ENCODE results near the gene LKAAEAR1. TPM values are rescaled to one million over a fixed set of nuclear protein-coding genes. Genes with fewer than 3 reads are reported as not detected.

Gene LKAAEAR1
- polyA plus RNA-seq, 1 donor (not counting 4 experiments of a cell fraction or from before 2014, with no cell fraction given), result not detected

- Histone ChIP-seq H4K20me1 (ENCODE audit: control insufficient read depth, extremely low read depth, insufficient read depth, low read length) (no peaks in the 10 kb centered on the region), H3K4me2 (ENCODE audit: control insufficient read depth, extremely low read depth, insufficient read depth, low read depth, low read length) (no peak overlapping the region), H2AFZ (ENCODE audit: control insufficient read depth, low read length) (no peak overlapping the region), H3K27me3 (ENCODE audit: control insufficient read depth, extremely low read depth, insufficient read depth, low read length) (no peaks in the 10 kb centered on the region), H3K4me3 (ENCODE audit: control insufficient read depth in 2 of 3, extremely low read depth in 1 of 3, insufficient read depth in 2 of 3, low read depth in 1 of 3, low read length in 3 of 3) (no peak overlapping the region), H3K9ac (ENCODE audit: control insufficient read depth, extremely low read depth, insufficient read depth, low read length) (no peak overlapping the region), H3K9me3 (ENCODE audit: control insufficient read depth, low read depth, low read length) (no peaks in the 10 kb centered on the region), H3K79me2 (ENCODE audit: control insufficient read depth, insufficient read depth, low read length) (no peaks in the 10 kb centered on the region), H3K9me1 (ENCODE audit: control insufficient read depth, extremely low read depth, insufficient read depth, low read length) (no peaks in the 10 kb centered on the region), H3K36me3 (ENCODE audit: control insufficient read depth in 2 of 2, extremely low read depth in 1 of 2, insufficient read depth in 2 of 2, low read length in 2 of 2) (no peaks in the 10 kb centered on the region), H3K27ac (ENCODE audit: control insufficient read depth, insufficient read depth, low read length) (no peak overlapping the region), H3K4me1 (ENCODE audit: control insufficient read depth, extremely low read depth, insufficient read depth, low read length) (no peaks in the 10 kb centered on the region)
- dilution Hi-C loops (cut with MboI; ENCODE audit: extremely low pct_ligation_motif_present, low sequenced_read_pairs), result no loop called here
- no peak for DNase-seq (ENCODE audit: low read depth, low spot score)
- TF ChIP-seq, protein P1, sequence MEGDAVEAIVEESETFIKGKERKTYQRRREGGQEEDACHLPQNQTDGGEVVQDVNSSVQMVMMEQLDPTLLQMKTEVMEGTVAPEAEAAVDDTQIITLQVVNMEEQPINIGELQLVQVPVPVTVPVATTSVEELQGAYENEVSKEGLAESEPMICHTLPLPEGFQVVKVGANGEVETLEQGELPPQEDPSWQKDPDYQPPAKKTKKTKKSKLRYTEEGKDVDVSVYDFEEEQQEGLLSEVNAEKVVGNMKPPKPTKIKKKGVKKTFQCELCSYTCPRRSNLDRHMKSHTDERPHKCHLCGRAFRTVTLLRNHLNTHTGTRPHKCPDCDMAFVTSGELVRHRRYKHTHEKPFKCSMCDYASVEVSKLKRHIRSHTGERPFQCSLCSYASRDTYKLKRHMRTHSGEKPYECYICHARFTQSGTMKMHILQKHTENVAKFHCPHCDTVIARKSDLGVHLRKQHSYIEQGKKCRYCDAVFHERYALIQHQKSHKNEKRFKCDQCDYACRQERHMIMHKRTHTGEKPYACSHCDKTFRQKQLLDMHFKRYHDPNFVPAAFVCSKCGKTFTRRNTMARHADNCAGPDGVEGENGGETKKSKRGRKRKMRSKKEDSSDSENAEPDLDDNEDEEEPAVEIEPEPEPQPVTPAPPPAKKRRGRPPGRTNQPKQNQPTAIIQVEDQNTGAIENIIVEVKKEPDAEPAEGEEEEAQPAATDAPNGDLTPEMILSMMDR (optimal IDR thresholded peaks at IDR 0.05 in 1 of 3, IDR thresholded peaks at IDR 0.05 in 1 of 3, conservative IDR thresholded peaks at IDR 0.05 in 1 of 3; ENCODE audit: extremely low read depth in 1 of 3, insufficient read depth in 2 of 3, low read length in 3 of 3), result no peak
- TF ChIP-seq EZH2 (IDR thresholded peaks at IDR 0.05; ENCODE audit: low read length), result no peak
- FAIRE-seq, result no peak
Measured at GRCh38 chr20:64110411-64111068, 26.3 kb upstream of the LKAAEAR1 start.

DNA sequence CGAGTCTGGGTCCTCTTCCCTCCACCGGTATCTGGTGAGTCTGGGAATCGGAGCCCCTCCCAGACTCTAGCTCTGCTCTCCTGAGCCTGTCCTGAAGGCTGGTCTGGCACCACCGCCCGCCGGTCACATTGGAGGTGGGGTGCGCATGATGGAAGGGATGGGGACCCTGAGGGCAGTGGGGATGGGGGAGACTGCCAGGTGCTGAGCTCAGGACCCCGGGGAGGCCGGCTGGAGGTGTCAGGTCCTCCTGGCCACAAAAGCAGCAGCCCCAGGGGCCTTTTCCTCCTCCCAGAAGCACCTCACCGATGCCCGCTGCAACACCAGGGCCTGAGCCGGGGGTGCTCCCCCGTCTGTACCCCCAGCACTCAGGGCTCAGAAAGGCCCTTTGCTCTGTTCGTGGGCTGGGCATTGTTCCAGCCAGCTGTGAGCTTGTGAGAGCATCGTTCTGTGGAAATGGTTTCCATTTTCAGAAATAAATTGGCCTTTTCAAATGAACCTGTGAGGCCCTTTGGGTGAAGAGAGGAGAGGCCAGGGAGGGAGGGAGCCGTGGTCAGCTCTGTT, 25.7 kb upstream of the LKAAEAR1 start:
- no peak for TF ChIP-seq EZH2 (IDR thresholded peaks at IDR 0.05; ENCODE audit: low read length)
- TF ChIP-seq, protein P1 (optimal IDR thresholded peaks at IDR 0.05 in 1 of 3, IDR thresholded peaks at IDR 0.05 in 1 of 3, conservative IDR thresholded peaks at IDR 0.05 in 1 of 3; ENCODE audit: extremely low read depth in 1 of 3, insufficient read depth in 2 of 3, low read length in 3 of 3), result no peak
- no peaks in the 10 kb centered on the region for H3K9me3 ChIP-seq (ENCODE audit: control insufficient read depth, low read depth, low read length)
- FAIRE-seq, result no peak
- no peak overlapping the region for H3K4me2 ChIP-seq (ENCODE audit: control insufficient read depth, extremely low read depth, insufficient read depth, low read depth, low read length)
- no peak overlapping the region for H3K4me3 ChIP-seq (ENCODE audit: control insufficient read depth in 2 of 3, extremely low read depth in 1 of 3, insufficient read depth in 2 of 3, low read depth in 1 of 3, low read length in 3 of 3)
- no peaks in the 10 kb centered on the region for H3K27me3 ChIP-seq (ENCODE audit: control insufficient read depth, extremely low read depth, insufficient read depth, low read length)
- dilution Hi-C loops (cut with MboI; ENCODE audit: extremely low pct_ligation_motif_present, low sequenced_read_pairs), result no loop called here
- H4K20me1 ChIP-seq (ENCODE audit: control insufficient read depth, extremely low read depth, insufficient read depth, low read length), result no peaks in the 10 kb centered on the region
- H3K27ac ChIP-seq (ENCODE audit: control insufficient read depth, insufficient read depth, low read length), result no peak overlapping the region
- no peaks in the 10 kb centered on the region for H3K4me1 ChIP-seq (ENCODE audit: control insufficient read depth, extremely low read depth, insufficient read depth, low read length)
- no peak for DNase-seq (ENCODE audit: low read depth, low spot score)
- H2AFZ ChIP-seq (ENCODE audit: control insufficient read depth, low read length), result no peak overlapping the region
- H3K36me3 ChIP-seq (ENCODE audit: control insufficient read depth in 2 of 2, extremely low read depth in 1 of 2, insufficient read depth in 2 of 2, low read length in 2 of 2), result no peaks in the 10 kb centered on the region
- no peaks in the 10 kb centered on the region for H3K79me2 ChIP-seq (ENCODE audit: control insufficient read depth, insufficient read depth, low read length)
- no peak overlapping the region for H3K9ac ChIP-seq (ENCODE audit: control insufficient read depth, extremely low read depth, insufficient read depth, low read length)
- no peaks in the 10 kb centered on the region for H3K9me1 ChIP-seq (ENCODE audit: control insufficient read depth, extremely low read depth, insufficient read depth, low read length)
